ENCODE results near the gene INSR.

- TF ChIP-seq POLR2AphosphoS5 (IDR thresholded peaks at IDR 0.05; ENCODE audit: insufficient read depth, low read depth, low read length) (no peak), EZH2 (IDR thresholded peaks at IDR 0.05; ENCODE audit: borderline replicate concordance, low read depth, low read length, severe bottlenecking) (no peak), POLR2A (IDR thresholded peaks at IDR 0.05; ENCODE audit: low read depth, low read length) (no peak), JUN (IDR thresholded peaks at IDR 0.05; ENCODE audit: borderline replicate concordance, insufficient read depth, insufficient read length, low read depth) (no peak)
- TF ChIP-seq, protein P1, sequence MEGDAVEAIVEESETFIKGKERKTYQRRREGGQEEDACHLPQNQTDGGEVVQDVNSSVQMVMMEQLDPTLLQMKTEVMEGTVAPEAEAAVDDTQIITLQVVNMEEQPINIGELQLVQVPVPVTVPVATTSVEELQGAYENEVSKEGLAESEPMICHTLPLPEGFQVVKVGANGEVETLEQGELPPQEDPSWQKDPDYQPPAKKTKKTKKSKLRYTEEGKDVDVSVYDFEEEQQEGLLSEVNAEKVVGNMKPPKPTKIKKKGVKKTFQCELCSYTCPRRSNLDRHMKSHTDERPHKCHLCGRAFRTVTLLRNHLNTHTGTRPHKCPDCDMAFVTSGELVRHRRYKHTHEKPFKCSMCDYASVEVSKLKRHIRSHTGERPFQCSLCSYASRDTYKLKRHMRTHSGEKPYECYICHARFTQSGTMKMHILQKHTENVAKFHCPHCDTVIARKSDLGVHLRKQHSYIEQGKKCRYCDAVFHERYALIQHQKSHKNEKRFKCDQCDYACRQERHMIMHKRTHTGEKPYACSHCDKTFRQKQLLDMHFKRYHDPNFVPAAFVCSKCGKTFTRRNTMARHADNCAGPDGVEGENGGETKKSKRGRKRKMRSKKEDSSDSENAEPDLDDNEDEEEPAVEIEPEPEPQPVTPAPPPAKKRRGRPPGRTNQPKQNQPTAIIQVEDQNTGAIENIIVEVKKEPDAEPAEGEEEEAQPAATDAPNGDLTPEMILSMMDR (IDR thresholded peaks at IDR 0.05; ENCODE audit: extremely low read depth in 1 of 2, insufficient read depth in 1 of 2, low read depth in 1 of 2, low read length in 2 of 2), result no peak
These were observed 106.4 kb downstream of the INSR start for GRCh38 chr19:7187605-7188339.

Measured in endothelial cell of umbilical vein (primary cell).